Measurements from ENCODE around the gene USP9X. TPM values are rescaled to one million over a fixed set of nuclear protein-coding genes. Genes with fewer than 3 reads are reported as not detected.
"Not testable (repeated sequence)": the region's sequence is repeated elsewhere in the genome, so short reads cannot be mapped to it uniquely, and the experiment has no call there.

USP9X gene
- total and polyA plus RNA-seq, 12 donors = 12.6 to 143 (median 86.7) TPM

DNA sequence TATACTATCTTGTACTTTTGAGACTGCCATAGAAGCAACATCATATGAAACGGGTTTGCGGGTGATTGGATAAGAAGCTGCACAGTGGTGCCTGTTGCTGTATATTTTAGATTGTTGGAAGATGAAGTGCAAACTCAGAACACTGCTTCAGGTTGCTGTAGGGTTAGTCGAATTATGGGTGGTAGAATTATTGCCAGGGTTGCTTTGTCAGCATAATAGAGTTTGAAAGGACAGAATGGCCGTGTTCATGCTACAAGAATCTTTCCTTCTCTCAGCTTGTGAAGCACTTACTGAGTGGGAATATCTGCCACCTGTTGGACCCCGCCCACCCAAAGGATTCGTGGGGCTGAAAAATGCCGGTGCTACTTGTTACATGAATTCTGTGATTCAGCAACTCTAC lies 115.5 kb downstream of the USP9X start:
- TF ChIP-seq, protein P1, sequence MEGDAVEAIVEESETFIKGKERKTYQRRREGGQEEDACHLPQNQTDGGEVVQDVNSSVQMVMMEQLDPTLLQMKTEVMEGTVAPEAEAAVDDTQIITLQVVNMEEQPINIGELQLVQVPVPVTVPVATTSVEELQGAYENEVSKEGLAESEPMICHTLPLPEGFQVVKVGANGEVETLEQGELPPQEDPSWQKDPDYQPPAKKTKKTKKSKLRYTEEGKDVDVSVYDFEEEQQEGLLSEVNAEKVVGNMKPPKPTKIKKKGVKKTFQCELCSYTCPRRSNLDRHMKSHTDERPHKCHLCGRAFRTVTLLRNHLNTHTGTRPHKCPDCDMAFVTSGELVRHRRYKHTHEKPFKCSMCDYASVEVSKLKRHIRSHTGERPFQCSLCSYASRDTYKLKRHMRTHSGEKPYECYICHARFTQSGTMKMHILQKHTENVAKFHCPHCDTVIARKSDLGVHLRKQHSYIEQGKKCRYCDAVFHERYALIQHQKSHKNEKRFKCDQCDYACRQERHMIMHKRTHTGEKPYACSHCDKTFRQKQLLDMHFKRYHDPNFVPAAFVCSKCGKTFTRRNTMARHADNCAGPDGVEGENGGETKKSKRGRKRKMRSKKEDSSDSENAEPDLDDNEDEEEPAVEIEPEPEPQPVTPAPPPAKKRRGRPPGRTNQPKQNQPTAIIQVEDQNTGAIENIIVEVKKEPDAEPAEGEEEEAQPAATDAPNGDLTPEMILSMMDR (IDR thresholded peaks at IDR 0.05) = no peak
- no peak for TF ChIP-seq POLR2A (IDR thresholded peaks at IDR 0.05)
- Histone ChIP-seq H3K4me1 (replicated peaks in 1 of 2) (no peaks in the 10 kb centered on the region), H3K27me3 (no peaks in the 10 kb centered on the region), H3K9me3 (replicated peaks in 1 of 3) (no peaks in the 10 kb centered on the region), H3K36me3 (replicated peaks in 1 of 2) (peaks cover 0 to 36% of the 10 kb centered on the region in 2 donors), H3K27ac (no peak overlapping the region), H3K4me3 (no peak overlapping the region)
- DNase-seq = no peak
- intact Hi-C loops (cut with DNase I) = no loop called here
- 94 to 99% (median 96%) methylated on average over 7 of the region's 7 CpGs for WGBS, 4 donors

- Histone ChIP-seq H3K4me1 (replicated peaks in 1 of 2) (no peaks in the 10 kb centered on the region), H3K27me3 (no peaks in the 10 kb centered on the region), H3K9me3 (replicated peaks in 1 of 3) (peaks cover 0 to 23% (median 0%) of the 10 kb centered on the region in 3 donors), H3K36me3 (replicated peaks in 1 of 2) (peaks cover 0 to 40% of the 10 kb centered on the region in 2 donors), H3K4me3 (no peak overlapping the region), H3K27ac (no peak overlapping the region)
- no peak for TF ChIP-seq POLR2A (IDR thresholded peaks at IDR 0.05)
- TF ChIP-seq, protein P1 (IDR thresholded peaks at IDR 0.05) = no peak
- DNase-seq = no peak
- intact Hi-C loops (cut with DNase I) = no loop called here
- 94 to 100% (median 100%) methylated on average over 1 of the region's 1 CpG for WGBS, 4 donors
Measured at GRCh38 chrX:41209853-41210252, 124.6 kb downstream of the USP9X start.

DNA sequence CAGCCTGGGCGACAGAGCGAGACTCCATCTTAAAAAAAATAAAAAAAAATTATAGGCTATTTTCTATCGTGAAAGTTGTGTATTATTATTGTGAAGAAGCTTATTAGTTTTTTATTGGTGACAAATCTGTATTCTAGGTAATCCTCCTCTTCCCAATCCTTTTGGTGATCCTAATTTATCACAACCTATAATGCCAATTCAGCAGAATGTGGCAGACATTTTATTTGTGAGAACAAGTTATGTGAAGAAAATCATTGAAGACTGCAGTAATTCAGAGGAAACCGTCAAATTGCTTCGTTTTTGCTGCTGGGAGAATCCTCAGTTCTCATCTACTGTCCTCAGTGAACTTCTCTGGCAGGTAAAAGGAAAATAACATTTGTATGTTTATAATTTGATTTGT lies 139.4 kb downstream of the USP9X start:
- TF ChIP-seq, protein P1 (IDR thresholded peaks at IDR 0.05) = no peak
- no peak for TF ChIP-seq POLR2A (IDR thresholded peaks at IDR 0.05)
- Histone ChIP-seq H3K9me3 (replicated peaks in 1 of 3) (no peaks in the 10 kb centered on the region), H3K4me1 (replicated peaks in 1 of 2) (no peaks in the 10 kb centered on the region), H3K27me3 (no peaks in the 10 kb centered on the region), H3K27ac (no peak overlapping the region), H3K4me3 (no peak overlapping the region), H3K36me3 (replicated peaks in 1 of 2) (peaks cover 0 to 52% of the 10 kb centered on the region in 2 donors)
- intact Hi-C loops (cut with DNase I) = no loop called here
- WGBS, 4 donors = 83 to 97% (median 95%) methylated on average over 5 of the region's 5 CpGs
- DNase-seq = no peak

DNA sequence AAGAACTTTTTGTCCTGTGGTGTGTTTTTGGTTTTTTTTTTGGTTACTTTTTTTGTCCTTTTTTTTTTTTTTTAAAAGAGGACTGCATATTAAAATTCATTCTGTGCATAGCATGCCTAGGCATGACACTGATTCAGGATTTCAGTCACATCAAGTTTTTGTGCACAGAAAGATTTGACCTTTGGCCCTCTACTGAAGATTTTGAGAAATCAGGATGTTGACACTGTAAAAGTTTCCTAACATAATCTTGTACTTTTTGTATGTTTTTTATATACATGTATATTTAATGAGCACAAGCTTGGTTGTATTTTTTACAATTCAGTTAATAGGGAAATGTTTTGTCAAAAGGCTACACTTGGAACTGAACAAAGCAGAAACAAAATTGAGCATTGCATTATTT lies 148.7 kb downstream of the USP9X start:
- TF ChIP-seq POLR2A (IDR thresholded peaks at IDR 0.05) = no peak
- TF ChIP-seq, protein P1 (IDR thresholded peaks at IDR 0.05) = no peak
- no peak for DNase-seq
- H3K9me3 ChIP-seq (replicated peaks in 1 of 3) = no peaks in the 10 kb centered on the region
- no peak overlapping the region for H3K4me3 ChIP-seq
- no peaks in the 10 kb centered on the region for H3K27me3 ChIP-seq
- intact Hi-C loops (cut with DNase I) = no loop called here
- H3K4me1 ChIP-seq (replicated peaks in 1 of 2) = no peaks in the 10 kb centered on the region
- H3K27ac ChIP-seq = no peak overlapping the region
- peaks cover 0 to 43% of the 10 kb centered on the region in 2 donors for H3K36me3 ChIP-seq (replicated peaks in 1 of 2)

DNA sequence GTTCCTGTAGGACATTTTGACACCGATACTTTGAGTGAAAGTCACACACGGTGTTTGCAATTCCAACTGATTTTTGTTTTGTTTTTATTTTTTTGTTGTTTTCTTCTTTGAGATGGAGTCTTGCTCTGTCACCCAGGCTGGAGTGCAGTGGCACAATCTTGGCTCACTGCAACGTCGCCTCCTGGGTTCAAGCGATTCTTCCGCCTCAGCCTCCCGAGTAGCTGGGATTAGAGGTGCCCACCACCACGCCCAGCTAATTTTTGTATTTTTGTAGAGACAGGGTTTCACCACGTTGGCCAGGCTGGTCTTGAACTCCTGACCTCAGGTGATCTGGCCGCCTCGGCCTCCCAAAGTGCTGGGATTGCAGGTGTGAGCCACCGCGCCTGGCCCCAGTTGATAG lies 149.2 kb downstream of the USP9X start:
- H3K27ac ChIP-seq; H3K9me3 ChIP-seq (replicated peaks in 1 of 3); H3K4me3 ChIP-seq; DNase-seq; H3K27me3 ChIP-seq; H3K4me1 ChIP-seq (replicated peaks in 1 of 2); intact Hi-C loops (cut with DNase I): not testable (repeated sequence)
- H3K36me3 ChIP-seq (replicated peaks in 1 of 2) = peaks cover 0 to 39% of the 10 kb centered on the region in 2 donors
- 95 to 96% (median 95%) methylated on average over 13 of the region's 13 CpGs for WGBS, 4 donors

Measured in adrenal gland (tissue), 12 donors.